Kidney tubule cell (primary cell): Measurements from ENCODE around the gene KCNQ1.

Experiments
- DNase-seq: peaks from one replicate; pipeline ENCODE4 v3.0.0-alpha.2; 2018; ENCODE audit warnings: low spot score

KCNQ1 gene

DNA sequence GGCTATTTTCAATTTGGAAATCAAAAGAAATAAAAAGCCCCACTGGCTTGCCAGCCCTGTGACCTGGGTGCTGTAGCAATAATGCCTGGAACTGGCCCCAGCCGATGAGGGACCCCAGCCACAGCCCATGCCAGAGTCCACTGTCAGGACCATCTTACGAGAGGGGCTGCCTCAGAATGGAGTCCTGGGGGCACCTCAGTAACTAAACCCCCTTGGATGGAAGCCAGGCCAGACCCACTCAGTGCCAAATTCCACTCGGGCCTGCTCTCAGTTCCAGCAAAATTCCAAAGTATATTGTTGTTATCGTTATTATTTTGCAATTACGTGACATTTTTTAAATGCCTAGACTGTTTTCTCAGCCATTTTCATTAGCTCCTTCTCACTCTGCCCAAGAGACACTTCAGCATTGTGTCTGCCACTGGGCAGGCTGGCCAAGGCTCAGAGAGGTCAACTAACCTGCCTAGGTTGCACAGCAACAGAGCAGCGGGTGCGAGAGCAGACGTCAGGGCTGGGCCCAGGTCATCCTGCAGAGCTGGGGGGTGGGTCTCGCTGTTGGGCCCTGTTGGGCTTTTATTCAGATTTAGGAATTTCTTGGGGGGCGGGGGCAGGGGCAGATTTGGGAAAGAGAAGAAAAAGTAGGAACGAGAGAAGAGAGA is 421.2 kb downstream of the KCNQ1 start:
- DNase-seq = no peak

DNA sequence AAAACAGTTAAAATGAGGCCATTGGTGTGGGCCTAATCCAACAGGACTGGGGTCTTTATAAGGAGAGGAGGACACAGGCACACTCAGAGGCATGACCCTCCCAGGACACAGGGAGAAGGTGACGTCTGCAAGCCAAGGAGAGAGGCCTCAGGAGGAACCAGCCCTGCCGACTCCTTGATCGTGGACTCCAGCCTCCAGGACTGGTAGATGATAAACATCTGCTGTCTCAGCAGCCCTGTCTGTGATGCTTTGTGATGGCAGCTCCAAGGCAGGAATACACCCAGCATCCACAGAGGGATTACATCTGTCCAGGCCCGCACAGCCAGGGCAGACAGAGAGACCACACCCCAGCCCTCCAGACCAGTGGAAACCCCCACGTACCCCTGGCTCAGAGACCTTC is 422.3 kb downstream of the KCNQ1 start:
- DNase-seq = no peak

- no peak for DNase-seq
Observed at GRCh38 chr11:2867722-2868505, 423.1 kb downstream of the KCNQ1 start.

- DNase-seq = no peak
Observed at GRCh38 chr11:2868506-2869133, 423.8 kb downstream of the KCNQ1 start.

DNA sequence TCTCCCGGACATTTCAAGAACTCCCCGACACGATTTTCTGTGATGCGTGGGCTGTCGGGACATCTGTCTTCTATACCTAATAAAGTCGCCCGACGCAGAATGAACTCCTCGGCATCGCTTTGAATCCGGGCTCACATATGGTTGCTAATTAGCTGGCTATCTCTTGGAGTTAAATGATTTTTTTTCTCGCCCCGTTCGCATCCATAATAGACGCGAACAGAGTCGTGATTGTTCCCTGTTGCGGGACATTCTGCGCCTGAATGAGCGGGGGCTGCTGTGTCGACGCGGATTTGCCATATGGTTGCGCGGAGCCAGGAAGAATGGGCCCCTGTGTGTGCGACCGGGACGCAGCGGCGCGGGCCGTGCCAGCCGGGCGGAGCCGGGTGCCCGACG is 424.3 kb downstream of the KCNQ1 start:
- no peak for DNase-seq

DNA sequence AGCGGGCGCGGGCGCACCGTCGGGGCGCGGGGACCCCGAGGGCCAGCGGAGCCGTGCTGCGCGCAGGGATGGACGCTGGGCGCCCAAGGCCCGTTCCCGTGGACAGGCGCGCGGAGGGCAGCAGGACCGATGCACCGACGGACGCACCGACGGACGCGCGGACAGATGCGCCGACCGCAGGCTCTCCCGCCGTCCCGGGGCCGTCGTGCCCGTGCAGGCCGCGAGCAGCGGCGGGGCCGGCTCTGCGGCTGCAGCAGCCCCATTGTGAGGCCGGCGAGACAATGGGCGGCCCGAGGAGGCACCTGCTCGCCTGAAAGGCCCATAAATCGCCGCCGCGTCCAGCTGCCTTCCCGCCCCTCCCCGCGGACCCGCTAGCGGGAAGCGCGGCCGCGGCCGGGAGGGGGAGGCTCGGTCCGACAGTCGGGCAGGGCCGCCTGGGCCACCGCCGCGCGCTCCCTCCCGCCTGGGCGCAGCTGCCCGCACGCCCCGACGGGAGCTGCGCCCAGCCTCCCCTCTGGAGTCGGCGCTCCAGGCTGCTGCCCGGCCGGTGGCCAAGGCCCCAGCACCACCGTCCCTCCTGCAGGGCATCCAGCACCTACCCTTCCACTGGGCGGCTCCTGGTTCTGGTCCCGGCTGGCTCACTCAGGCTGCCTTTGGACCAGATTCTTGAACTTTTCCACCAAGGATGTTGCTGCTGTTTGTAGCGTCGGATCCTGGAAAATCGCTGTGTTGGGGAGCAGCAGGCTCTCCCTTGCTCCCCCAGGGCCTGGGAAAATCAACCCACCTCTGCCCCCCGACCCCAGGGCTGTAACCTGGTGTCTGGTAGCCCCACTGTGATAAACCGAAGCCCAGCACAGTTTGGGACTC is 425.0 kb downstream of the KCNQ1 start:
- no peak for DNase-seq

GRCh38 chr11:2870460-2870859 is 425.7 kb downstream of the KCNQ1 start:
- no peak for DNase-seq

- DNase-seq = no peak
Observed at GRCh38 chr11:2870969-2871680, 426.3 kb downstream of the KCNQ1 start.

DNA sequence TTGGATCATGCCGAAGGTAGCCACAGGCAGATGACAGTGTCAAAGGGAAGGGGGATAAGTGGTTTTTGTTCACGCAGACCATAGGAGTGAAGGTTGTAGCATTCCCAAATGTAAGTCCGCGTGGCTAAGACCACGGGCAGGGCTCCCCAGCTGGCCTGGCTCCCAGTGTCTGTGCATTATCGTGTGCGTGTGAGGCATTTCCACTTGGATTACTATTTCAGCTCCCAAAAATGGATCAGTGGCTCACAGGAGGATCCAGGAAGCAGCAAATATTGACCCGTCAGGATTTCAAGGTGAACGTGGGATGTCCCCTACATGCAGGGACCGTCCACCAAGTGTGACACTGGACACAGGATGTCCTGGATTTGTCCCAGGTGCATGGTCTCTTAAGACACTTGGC is 430.2 kb downstream of the KCNQ1 start:
- no peak for DNase-seq

GRCh38 chr11:2877474-2877873 is 432.7 kb downstream of the KCNQ1 start:
- no peak for DNase-seq

DNA sequence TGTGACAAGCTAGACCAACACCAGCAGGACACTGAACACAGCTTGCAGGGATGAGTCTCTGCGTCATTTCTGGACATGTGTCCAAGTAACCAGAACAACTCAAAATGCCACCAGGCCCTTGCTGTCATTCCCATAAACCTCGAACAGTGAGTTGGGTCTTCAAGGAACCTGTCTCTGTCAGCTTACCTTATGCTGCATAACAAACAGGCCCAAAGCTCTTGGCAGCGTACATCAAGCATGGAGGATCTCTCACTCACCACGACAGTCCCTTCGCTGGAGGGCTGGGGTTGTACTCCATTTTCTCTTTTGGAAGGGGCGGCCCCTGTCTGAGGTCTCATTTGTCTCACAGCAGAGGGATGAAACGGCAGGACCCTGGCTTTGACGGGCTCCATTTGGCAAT is 434.0 kb downstream of the KCNQ1 start:
- DNase-seq = no peak

- DNase-seq = no peak
Observed at GRCh38 chr11:2880646-2881045, 435.8 kb downstream of the KCNQ1 start.

GRCh38 chr11:2881076-2881980 is 436.5 kb downstream of the KCNQ1 start:
- no peak for DNase-seq

DNA sequence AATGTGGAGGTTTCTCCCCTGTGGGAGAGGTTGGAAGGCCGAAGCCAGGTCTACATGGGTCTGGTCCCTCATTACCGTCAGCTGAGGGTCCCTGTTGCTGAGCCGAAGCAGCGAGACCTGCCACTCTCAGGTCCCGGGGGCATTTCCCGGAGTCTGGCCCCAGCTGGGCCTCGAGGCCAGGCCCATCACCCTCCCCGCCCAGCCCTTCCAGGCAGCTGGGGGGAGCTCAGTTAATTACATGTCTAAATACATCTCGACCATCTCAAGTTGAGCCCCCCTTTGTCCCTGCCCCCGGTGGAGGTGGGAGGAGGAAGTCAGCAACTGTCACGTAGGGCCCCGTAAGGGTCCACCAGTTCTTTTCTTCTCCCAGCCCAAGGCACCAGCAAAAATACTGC is 437.2 kb downstream of the KCNQ1 start:
- DNase-seq = no peak

GRCh38 chr11:2882396-2883110 is 437.7 kb downstream of the KCNQ1 start:
- DNase-seq = no peak

DNA sequence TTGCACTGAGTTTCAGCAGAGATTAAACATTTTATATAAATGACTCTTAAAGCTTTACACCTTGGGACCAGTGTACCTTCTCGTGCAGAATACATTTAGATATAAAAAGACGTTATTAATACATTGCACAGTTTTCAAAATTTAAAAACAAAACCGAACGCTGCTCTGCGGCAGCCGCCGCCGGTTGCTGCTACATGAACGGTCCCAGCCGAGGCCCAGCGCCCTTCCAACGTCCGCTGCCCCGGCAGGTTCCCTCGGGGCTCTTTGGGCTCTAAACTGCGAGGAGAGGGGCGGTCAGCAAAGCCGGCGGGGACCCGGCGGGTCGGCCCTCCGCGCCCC is 438.8 kb downstream of the KCNQ1 start:
- no peak for DNase-seq

DNA sequence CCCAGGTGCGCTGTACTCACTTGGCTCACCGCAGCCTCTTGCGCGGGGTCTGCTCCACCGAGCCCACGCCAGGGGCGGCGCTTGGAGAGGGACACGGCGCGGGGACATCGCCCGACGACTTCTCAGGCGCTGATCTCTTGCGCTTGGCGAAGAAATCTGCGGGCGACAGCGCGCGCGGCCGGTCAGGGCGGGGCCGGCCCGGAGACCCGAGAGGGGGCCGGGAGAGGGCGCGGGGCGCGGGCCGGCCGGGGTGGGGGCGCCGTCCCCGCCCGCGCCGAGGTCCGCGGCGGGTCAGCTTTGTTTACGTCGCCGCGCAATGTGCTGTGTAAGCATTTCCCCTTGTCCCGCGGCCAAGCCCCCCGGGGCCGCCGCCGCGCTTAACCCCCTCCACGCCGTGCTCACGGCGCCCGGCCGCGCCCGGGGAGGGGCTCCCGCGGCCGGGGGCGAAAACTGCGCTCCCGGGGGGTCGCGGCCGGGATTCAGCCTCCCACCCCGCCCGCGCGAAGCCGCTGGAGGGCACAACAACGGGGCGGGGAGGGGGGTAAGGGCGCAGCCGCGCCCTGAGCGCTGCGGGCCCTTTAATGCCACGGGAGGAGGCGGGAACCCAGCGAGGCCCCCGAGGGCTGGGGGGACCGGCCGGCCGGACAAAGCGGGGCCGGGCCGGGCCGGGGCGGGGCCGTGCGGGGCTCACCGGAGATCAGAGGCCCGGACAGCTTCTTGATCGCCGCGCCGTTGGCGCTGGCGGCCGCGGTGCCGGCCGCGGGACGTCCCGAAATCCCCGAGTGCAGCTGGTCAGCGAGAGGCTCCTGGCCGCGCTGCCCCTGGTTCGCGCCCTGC is 439.4 kb downstream of the KCNQ1 start:
- no peak for DNase-seq

DNA sequence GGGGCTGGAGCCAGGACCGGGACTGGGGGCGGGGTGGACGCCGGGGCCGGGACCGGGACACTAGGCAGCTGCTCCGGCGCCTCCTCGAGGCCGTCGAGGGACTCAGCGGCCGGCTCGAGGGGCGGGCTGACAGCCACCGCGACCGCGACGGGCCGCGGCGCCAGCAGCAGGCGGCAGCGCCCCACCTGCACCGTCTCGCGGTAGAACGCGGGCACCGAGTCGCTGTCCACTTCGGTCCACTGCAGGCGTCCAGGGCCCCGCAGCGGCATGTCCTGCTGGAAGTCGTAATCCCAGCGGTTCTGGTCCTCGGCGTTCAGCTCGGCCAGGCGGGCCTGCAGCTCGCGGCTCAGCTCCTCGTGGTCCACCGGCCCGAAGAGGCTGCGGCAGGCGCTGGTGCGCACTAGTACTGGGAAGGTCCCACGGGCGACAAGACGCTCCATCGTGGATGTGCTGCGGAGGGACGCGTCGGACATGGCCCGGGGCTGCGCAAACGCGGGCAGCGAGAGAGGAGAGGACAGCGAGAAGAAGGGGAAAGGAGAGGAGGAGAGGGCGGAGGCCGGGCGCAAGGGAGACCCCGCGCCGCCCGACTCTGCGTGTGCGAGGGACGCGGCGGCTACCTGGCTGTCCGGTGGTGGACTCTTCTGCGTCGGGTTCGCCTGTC is 440.3 kb downstream of the KCNQ1 start:
- peak; percentile 51 for DNase-seq

- peak; percentile 80 for DNase-seq
Observed at GRCh38 chr11:2885678-2886081, 440.9 kb downstream of the KCNQ1 start, which contains the start of gene CDKN1C. CDKN1C (minus strand) TSS chr11:2885775; CDS start chr11:2885456, 319 bp downstream.
